ENCODE data around the gene UBE2D2. TPM values are rescaled to one million over a fixed set of nuclear protein-coding genes. Genes with fewer than 3 reads are reported as not detected.

Gene UBE2D2
- polyA plus RNA-seq, 2 of the 4 experiments (the other 2 are of a cell fraction): 74.8 to 115 TPM

- FAIRE-seq (no peak), ATAC-seq (no peak), DNase-seq (ENCODE audit: low read depth in 1 of 2, low spot score in 1 of 2) (no peak)
- Histone ChIP-seq H3K4me1 (peaks cover 62% of the 10 kb centered on the region), H3K27ac (peak overlapping the region in 1 of 2 experiments; percentile 8; a peak in 1 of 6 replicates), H3K9me3 (no peaks in the 10 kb centered on the region), H3K4me2 (peak overlapping the region; percentile 99; the same call in 1 of the 3 replicates), H3K4me3 (no peak overlapping the region)
- ChIA-PET CTCF (interaction anchor here (0.9 to 17.1 kb wide), 6 partner anchors 11 to 117 kb away, joined by 3 to 195 read pairs (median 8); no protein-coding TSS in a partner anchor), POLR2A (no interaction called here)
- TF ChIP-seq RFX5 (IDR thresholded peaks at IDR 0.05) (no peak), RAD21 (conservative IDR thresholded peaks at IDR 0.05 in 1 of 2, IDR thresholded peaks at IDR 0.05 in 1 of 2) (no peak), JUN (IDR thresholded peaks at IDR 0.05) (no peak), ZC3H11A (IDR thresholded peaks at IDR 0.05) (no peak), POLR2A (IDR thresholded peaks at IDR 0.05; ENCODE audit: low read length) (no peak), CTCF (IDR thresholded peaks at IDR 0.05) (no peak), POLR2AphosphoS2 (conservative IDR thresholded peaks at IDR 0.05; ENCODE audit: low read length) (no peak), USF2 (IDR thresholded peaks at IDR 0.05) (no peak), RNF2 (IDR thresholded peaks at IDR 0.05; ENCODE audit: borderline replicate concordance, low read depth) (no peak), KDM5A (IDR thresholded peaks at IDR 0.05) (no peak), GATA3 (IDR thresholded peaks at IDR 0.05; ENCODE audit: borderline replicate concordance) (no peak), REST (IDR thresholded peaks at IDR 0.05) (no peak), SREBF2 (IDR thresholded peaks at IDR 0.05) (no peak), MYC (IDR thresholded peaks at IDR 0.05; ENCODE audit: borderline replicate concordance, low read length) (no peak), HOXA7 (CRISPR knock-in tag; IDR thresholded peaks at IDR 0.05) (no peak), HDAC2 (IDR thresholded peaks at IDR 0.05) (no peak), CBX8 (IDR thresholded peaks at IDR 0.05) (no peak), HMGXB4 (CRISPR knock-in tag; IDR thresholded peaks at IDR 0.05; ENCODE audit: borderline replicate concordance) (no peak)
- 93% methylated on average over 24 of the region's 25 CpGs for WGBS (ENCODE audit: missing lambda C conversion rate)
Observed at GRCh38 chr5:139646912-139647505, 85.9 kb downstream of the UBE2D2 start.
